Measurements from ENCODE around the gene S100B.

DNA sequence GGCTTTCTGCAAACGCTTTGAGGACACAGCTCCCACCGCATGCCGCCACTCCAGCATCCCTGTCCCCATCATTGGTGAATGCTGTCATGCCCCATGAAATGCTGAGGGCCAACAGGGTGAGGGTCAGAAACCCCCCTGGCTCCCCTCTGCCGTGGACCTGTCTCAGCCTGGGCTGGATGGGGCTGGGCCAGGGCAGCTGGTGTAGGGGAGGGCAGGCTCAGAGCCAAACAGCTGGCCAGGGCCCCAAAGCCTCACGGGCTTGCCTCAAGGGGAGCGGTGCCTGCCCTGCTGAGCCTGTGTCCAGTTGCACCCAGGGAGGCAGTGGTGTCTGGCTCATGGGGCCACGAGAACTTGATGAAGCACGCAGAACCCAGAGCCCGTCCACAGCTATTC is 49.7 kb downstream of the S100B start:
- TF ChIP-seq MXI1 (IDR thresholded peaks at IDR 0.05; ENCODE audit: low read depth, low read length), result no peak
- no peak for TF ChIP-seq FOXA1 (IDR thresholded peaks at IDR 0.05; ENCODE audit: borderline replicate concordance)
- TF ChIP-seq POLR2A (conservative IDR thresholded peaks at IDR 0.05), result no peak
- TF ChIP-seq GABPB1 (CRISPR knock-in tag; IDR thresholded peaks at IDR 0.05), result no peak
- no peak for TF ChIP-seq FOXP1 (CRISPR knock-in tag; IDR thresholded peaks at IDR 0.05)
- TF ChIP-seq CTCF (IDR thresholded peaks at IDR 0.05 in 2 of 3, conservative IDR thresholded peaks at IDR 0.05 in 1 of 3; ENCODE audit: insufficient read depth in 2 of 3, low read depth in 1 of 3, low read length in 3 of 3), result no peak
- no peak for TF ChIP-seq KLF6 (CRISPR knock-in tag; IDR thresholded peaks at IDR 0.05; ENCODE audit: borderline replicate concordance)
- TF ChIP-seq PCBP2 (IDR thresholded peaks at IDR 0.05; ENCODE audit: low read depth, low read length, poor library complexity, severe bottlenecking), result no peak
- no peak for TF ChIP-seq ATF3 (IDR thresholded peaks at IDR 0.05)
- TF ChIP-seq ATF3 (CRISPR knock-in tag; conservative IDR thresholded peaks at IDR 0.05), result no peak
- TF ChIP-seq ZNF121 (CRISPR knock-in tag; conservative IDR thresholded peaks at IDR 0.05), result no peak
- TF ChIP-seq FOSL1 (tag; conservative IDR thresholded peaks at IDR 0.05), result no peak

All from K562 (cell line).